Measurements from ENCODE around the gene THOC6.

GRCh38 chr16:2974319-2975056, 49.3 kb upstream of the THOC6 start:
- TF ChIP-seq CTCF (IDR thresholded peaks at IDR 0.05) (no peak), POLR2A (IDR thresholded peaks at IDR 0.05) (no peak)

Measured in ovary (tissue), 3 donors.